Measurements from ENCODE around the gene LIN9.
"Not testable (repeated sequence)": the region's sequence is repeated elsewhere in the genome, so short reads cannot be mapped to it uniquely, and the experiment has no call there.

DNA sequence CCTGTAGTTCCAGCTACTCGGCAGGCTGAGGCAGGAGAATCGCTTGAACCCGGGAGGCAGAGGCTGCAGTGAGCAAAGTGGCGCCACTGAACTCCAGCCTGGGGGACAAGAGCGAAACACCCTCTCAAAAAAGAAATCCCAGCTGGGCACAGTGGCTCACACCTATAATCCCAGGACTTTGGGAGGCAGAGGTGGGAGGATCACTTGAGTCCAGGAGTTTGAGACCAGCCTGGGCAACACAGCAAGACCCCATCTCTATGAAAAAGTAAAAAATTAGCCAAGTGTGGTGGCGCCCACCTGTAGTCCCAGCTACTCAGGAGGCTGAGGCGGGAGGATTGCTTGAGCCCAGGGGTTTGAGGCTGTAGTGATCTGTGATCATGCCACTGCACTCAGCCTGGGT, 56.1 kb downstream of the LIN9 start:
- TF ChIP-seq, protein P1, sequence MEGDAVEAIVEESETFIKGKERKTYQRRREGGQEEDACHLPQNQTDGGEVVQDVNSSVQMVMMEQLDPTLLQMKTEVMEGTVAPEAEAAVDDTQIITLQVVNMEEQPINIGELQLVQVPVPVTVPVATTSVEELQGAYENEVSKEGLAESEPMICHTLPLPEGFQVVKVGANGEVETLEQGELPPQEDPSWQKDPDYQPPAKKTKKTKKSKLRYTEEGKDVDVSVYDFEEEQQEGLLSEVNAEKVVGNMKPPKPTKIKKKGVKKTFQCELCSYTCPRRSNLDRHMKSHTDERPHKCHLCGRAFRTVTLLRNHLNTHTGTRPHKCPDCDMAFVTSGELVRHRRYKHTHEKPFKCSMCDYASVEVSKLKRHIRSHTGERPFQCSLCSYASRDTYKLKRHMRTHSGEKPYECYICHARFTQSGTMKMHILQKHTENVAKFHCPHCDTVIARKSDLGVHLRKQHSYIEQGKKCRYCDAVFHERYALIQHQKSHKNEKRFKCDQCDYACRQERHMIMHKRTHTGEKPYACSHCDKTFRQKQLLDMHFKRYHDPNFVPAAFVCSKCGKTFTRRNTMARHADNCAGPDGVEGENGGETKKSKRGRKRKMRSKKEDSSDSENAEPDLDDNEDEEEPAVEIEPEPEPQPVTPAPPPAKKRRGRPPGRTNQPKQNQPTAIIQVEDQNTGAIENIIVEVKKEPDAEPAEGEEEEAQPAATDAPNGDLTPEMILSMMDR (conservative IDR thresholded peaks at IDR 0.05 in 1 of 2, IDR thresholded peaks at IDR 0.05 in 1 of 2; ENCODE audit: low read depth in 1 of 2, low read length in 2 of 2), result not testable (repeated sequence)
- TF ChIP-seq EZH2 (IDR thresholded peaks at IDR 0.05; ENCODE audit: low read length, missing control alignments), result not testable (repeated sequence)
